NCI-H2171 treated with DMSO at 0.1 percent for 48 hours (cell line): ENCODE measurements around the gene BEND7.
"Not testable (repeated sequence)": the region's sequence is repeated elsewhere in the genome, so short reads cannot be mapped to it uniquely, and the experiment has no call there.

Experiments
- DNase-seq: peaks from one replicate; lab custom pipeline; 2025; lab: John Stamatoyannopoulos, UW

Gene BEND7

DNA sequence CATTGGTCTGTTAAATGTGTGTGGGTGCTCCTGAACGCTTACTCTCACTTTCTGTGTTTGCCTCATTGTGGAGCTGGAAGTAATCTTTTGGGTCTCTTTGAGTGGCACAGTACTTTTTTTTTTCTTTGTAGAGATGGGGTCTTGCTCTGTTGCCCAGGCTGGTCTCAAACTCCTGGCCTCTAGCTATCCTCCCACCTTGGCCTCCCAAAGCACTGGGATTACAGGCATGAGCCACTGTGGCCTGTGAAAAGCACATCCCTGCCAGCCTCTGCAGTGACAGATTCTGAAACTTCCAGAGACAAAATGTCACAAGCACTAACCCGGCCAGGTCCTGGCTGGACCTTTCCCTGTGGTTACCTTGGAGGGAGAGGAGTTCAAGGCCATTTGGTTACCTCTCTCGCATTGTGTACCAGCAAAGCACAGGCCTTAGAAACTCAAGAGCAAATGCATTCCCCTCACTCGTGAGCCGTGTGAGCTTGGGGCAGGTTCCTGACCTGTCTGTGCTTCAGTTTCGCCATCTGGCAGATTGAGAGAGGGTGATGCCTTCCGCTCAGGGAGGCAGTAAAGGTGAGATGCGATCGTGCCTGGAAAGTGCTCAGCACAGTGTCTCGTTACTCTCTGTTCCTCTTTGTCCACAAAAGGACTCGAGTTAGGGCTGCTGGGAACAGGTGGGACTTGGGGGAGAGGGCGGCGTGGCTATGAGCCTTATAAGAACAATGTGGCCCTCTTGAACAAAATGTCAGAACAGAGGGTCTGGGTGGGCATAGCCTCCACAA, 108.1 kb downstream of the BEND7 start:
- DNase-seq: peak; percentile 43

DNA sequence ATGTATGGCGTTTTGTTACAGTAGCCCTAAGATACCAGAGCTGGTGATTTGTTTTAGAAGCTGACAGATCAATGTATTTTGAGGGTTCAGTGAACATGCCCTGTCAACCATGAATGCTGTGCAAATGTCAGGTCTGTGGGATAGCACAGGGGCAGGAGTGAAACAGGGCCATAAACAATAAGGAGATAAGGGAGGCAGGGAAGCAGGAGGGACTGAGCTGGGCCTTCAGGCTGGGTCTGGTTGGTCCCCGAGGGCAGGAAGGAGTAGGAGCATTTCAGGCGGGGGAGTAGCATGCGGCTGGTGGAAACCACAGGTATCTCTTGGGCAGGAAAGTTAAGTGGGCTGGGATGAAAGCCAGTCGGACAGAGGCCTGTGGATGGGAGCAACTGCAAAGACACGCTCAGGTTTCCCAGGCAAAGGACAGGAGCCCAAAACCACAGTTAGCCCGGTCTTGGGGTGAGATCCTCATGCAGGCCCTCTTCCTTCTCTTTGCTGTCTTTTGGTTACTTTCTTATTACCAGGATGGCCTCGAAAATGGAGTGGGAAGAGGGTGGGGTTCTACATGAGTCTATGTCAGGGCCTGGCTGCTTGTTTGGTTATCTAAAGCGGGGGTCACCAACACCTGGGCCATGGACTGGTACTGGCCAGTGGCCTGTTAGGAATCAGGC, 111.2 kb downstream of the BEND7 start:
- no peak for DNase-seq

DNA sequence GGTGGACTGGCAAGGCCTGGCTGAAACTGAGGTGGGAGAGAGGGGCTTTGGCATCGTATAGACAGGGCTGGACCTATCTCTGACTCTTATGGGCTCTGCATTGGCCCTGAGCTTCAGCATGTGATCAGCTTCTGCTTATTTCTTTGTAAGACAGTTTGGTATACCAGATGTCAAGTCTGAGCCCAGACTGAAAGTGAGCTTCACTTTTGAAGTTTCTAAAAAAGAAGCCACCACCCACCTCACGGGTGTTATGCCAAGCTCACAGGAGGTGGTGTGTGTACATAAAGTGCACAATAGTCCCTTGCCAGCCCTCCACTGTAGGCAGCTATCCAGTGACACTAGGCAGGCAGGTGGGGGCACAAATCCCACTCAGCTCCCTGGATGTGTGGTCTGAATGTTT, 112.1 kb downstream of the BEND7 start:
- no peak for DNase-seq

DNA sequence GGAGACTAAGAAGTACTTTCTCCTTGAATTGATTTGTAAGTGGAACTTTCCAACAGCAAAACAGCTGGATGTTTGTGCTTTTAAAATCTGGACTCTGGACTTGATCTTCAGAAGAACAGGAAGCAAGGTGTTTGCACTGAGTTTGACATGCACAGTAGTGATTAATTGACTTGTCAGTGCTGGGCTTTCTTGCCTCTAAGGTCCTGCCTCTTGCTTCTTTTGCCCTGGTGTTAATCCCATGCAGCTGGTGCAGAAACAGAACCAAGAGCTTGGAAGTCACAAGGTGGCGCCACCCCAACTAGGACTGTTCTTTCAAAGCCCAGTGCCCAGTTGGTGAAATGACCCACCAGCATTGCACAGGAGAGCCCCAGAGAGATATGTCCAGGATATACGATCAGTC, 114.0 kb downstream of the BEND7 start:
- no peak for DNase-seq

DNA sequence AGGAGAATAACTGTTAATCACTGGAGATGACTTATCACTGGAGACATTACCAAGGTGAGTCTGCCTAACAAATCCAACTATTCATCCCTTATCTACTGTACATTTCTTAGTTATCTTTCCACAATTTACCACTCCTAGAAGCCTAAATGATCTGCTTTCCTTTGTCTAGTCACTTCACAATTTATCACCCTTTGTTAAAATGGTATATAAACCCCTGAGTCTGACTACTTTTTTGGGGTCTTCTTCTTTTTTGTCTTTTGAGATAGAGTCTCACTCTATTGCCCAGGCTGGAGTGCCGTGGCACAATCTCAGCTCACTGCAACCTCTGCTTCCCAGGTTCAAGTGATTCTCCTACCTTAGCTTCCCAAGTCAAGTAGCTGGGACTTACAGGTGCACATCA, 114.7 kb downstream of the BEND7 start:
- no peak for DNase-seq

DNA sequence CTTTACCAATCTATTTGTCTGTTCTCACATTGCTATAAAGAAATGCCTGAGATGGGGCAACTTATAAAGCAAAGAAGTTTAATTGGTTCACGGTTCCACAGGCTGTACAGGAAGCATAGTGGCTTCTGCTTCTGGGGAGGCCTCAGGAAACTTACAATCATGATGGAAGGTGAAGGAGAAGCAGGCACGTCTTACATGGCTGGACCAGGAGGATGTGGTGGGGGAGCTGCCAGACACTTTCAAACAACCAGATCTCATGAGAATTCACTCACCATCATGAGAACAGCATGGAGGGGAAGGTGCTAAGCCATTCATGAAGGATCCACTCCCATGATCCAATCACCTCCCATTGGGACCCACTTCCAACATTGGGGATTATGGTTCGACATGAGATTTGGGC, 115.9 kb downstream of the BEND7 start:
- DNase-seq: no peak

DNA sequence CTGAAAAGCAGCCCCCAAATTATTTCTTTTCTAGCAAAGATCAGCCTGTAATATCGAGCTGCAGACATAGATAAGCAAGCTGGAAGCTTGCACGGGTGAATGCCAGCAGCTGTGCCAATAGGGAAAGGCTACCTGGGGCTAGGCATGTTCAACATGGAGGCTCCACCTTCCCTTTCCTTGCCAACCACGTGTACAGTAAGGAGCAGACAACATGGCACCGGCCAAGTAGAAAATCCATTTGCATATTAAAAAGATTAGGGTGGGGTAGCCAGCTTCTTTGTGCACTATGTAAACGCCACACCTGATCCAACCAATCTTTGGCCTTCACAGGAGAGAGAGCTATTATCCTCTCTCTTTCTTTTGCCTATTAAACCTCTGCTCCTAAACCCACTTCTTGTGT, 124.0 kb downstream of the BEND7 start:
- DNase-seq: peak; percentile 23

DNA sequence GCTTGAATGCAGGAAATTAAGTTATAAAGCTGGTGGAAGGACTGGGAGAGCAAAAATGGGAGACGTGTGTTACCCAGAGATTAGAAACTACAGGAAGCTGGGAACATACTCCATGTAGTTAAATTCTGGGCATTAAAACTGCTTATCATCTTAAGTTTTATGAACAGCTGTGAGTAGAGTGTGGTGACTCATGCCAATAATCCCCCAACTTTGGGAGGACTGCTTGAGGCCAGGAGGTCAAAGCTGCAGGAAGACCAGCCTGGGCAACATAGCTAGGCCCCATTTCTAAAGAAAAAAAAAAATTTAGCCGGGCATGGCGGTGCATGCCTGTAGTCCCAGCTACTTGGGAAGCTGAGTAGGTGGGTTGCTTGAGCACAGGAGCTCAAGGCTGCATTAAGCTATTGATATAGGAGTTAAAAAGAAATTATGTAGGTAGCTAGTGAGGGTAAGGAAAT, 124.5 kb downstream of the BEND7 start:
- no peak for DNase-seq

DNA sequence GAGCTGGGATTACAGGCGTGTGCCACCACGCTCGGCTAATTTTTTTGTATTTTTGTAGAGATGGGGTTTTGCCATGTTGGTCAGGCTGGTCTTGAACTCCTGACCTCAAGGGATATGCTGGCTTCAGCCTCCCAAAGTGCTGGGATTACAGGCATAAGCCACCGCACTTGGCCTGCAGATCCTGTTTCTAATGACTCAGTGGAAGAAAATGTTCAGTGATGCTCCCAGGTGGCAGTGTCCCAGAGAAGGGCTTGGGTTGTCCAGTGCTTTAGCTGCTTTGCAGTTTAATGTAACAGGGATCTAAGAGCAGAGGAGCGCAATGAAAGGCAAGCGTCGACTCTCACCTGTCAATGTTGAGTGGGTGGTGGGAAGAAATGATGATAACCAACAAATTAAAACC, 125.4 kb downstream of the BEND7 start:
- DNase-seq: not testable (repeated sequence)

DNA sequence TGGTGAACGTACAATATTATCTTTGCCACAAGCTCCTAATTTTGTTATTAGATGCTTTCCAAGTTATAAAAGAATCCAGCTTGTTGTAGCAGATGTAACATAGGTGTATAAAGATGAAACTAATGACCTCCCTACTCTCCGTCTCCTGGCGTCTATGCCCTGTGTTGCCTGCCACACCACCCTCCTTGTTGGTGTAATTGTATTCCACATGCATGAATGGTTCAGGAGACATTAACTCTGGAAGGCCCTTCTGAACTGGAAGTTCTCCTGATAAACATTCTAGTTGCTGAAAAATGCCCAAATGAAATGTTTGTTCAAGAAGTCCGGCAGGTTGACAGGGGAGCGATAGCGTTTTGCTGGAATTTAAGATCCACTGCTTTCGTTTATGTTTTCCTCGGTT, 126.8 kb downstream of the BEND7 start:
- DNase-seq: peak; percentile 71

DNA sequence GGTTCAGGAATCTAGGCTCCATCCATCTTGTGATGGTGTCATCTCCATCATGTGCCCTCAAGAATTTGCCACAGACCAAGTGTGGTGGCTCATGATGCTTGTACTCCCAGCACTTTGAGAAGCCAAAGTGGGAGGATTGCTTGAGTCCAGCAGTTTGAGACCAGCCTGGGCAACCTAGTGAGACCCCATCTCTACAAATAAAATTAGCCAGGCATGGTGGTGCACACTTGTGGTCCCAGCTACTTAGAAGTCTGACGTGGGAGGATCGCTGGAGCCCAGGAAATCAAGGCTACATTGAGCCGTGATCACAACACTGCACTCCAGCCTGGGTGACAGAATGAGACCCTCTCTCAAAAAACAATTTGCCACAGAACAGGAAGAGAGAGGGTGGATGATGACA, 127.7 kb downstream of the BEND7 start:
- no peak for DNase-seq

DNA sequence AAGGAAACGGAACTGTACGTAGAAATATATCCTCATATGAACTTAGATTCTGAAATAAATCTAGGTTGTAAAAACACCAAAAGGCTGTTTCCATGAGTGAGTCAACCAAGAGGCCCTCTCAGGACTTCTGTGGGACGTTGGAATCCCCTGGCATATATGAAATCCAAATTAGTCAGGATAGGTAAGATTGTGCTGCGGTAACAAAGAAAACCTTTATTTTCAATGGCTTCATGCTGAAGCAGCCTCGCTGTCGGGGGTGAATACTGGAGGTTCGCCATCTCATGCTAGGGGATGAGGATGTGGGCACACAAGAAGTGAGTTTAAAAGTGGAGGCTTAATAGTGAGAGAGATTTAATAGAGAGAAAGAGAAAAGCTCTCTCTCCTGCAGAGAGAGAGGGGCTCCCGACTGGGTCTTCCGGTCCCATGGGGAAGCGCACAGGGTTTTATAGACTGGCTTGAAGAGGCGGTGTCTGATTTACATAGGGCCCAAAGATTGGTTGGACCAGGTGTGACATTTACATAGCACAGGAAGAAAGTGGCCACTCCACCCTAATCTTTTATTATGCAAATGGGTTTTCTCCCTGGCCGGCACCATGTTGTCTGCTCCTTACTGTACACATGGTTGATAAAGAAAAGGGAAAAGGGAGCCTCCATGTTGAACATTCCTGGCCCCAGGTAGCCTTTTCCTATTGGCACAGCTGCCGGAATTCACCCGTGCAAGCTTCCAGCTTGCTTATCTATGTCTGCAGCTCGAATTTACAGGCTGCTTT, 128.4 kb downstream of the BEND7 start:
- DNase-seq: no peak

DNA sequence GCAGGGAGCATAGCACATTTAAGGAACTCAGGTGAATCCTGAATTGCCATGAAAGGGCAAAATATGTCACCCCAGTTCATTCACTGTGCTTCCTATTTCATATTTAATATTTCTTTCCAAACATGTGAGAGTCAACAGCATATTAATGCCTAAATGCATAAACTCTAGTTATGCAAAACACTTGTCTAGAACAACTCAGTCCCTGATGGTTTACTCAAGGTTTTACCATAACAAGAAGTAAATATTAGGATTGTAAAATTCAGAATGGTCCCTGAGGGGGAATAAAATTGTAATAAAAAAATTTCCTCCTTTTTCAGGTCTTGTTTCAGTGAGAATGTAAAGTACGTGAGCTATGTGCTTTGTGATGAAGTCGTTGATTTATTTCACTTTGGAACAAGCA, 129.1 kb downstream of the BEND7 start:
- no peak for DNase-seq

DNA sequence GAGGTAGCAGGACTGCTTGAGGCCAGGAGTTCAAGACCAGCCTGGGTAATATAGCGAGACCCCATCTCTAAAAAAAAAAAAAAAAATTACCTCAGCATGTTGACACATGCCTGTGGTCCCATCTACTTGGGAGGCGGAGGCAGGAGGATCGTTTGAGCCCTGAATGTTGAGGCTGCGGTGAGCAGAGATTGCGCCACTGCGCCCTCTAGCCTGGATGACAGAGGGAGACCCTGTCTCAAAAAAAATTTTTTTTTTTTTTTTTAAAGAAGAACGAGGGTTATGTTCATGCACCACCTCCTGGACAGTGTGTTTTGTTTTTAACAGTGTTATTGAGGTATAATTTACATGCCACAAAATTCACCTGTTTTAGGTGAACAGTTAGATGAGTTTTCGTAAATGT, 129.6 kb downstream of the BEND7 start:
- no peak for DNase-seq

DNA sequence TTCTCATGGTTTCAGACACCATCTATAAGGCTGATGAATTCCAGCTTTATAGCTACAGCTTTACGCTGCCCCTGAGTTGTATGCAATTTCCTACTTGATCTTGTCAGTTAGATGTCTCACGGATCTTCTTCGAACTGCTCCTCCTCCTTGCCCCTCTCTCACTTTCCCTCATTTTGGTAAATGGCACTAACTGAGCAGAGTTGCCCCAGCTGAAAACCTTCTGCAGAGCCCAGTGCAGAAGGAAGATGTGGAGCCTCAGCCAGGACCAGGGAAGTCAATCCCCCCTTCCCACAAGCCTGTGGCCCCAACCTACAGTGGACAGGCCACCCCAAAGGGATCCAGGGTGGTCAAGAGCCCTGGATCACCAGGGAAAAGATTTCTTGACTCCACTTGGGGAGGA, 131.8 kb downstream of the BEND7 start:
- no peak for DNase-seq

DNA sequence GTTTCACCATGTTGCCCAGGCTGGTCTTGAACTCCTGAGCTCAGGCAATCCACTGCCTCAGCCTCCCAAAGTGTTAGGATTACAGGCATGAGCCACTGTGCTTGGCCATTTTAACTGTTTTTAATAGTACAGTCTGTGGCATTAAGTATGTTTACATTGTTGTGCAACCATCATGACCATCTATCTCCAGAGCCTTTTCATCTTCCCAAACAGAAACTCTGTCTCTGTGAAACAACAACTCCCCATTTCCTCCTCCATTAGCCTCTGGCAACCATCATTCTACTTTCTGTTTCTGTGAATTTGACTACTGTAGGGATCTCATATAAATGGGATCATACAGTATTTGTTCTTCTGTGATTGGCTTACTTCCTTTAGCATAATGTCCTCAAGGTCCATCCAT, 132.4 kb downstream of the BEND7 start:
- no peak for DNase-seq

DNA sequence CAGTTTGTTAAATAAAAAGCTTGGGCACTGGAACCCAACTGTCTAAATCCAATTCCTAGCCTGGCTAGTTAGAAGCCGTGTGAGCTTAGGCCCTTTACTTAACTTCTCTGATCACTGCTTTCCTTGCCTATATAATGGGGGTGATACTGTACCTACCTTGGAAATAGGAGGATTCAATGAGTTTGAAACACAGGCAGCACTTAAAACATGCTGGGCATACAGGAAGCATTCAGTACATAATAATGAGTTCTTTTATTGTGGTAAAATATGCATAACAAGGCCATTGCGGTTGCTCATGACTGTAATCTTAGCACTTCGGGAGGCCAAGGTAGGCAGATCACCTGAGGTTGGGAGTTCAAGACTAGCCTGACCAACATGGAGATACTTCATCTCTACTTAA, 133.3 kb downstream of the BEND7 start:
- DNase-seq: no peak

DNA sequence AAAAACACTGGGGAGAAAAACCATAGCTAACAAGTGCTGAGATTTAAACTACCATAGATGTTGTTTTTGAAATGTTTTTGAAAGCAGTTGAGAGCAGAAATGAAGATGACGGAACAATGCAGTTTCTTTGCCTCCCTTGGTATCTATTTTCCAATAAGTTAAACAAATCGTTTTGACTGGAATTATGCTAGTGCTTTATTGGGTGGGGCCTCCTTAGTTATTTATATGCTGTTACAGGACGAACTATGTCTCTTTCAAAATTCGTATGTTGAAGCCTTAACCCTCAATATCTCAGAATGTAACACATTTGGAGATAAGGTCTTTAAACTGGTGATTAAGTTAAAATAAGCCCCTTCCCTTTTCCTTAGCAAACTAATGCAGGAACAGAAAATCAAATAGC, 135.2 kb downstream of the BEND7 start:
- no peak for DNase-seq

DNA sequence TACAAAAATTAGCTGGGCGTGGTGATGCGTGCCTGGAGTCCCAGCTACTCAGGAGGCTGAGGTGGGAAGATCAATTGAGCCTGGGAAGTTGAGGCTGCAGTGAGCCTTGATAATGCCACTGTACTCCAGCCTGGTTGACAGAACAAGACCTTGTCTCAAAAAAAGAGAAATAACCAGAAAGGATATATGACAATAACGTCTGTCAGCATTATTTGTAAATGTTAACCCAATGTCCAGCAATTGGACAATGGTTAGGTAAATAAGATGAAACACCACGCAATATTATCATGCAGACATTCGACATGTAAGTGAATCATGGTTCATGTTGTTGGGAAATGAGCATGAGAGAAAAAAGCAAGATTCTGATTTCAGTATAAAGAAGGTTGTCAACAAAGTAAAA, 136.1 kb downstream of the BEND7 start:
- no peak for DNase-seq
